Calu3 (cell line): Measurements from ENCODE around the gene FCRL6. TPM values are rescaled to one million over a fixed set of nuclear protein-coding genes. Genes with fewer than 3 reads are reported as not detected.

Experiments used
- BruUV-seq: library from RNA; stranded (reverse); fragments of 400-500 nt; replicated peaks from 2 replicates; lab custom pipeline; 2021; lab: Mats Ljungman, UMichigan
- CTCF ChIA-PET: fragments of 300-600 bp; sonication (Branson Sonifier 250); formaldehyde crosslinking; loops from one replicate; lab custom pipeline; 2022; ENCODE audit warnings: antibody characterized with exemption; lab: Charles Lee
- DNase-seq: peaks from one replicate; pipeline ENCODE4 v3.0.0; 2022
- H3K27ac Mint-ChIP-seq: one replicate; pipeline ENCODE4 v1.8.0; 2022; ENCODE audit warnings: mixed read lengths; ENCODE audit not compliant: unreplicated experiment
- H3K27me3 Mint-ChIP-seq: one replicate; pipeline ENCODE4 v1.8.0; 2022; ENCODE audit warnings: mixed read lengths; ENCODE audit not compliant: unreplicated experiment
- H3K36me3 Mint-ChIP-seq: one replicate; pipeline ENCODE4 v1.8.0; 2022; ENCODE audit warnings: mild to moderate bottlenecking, moderate library complexity, mixed read lengths; ENCODE audit not compliant: insufficient read depth, unreplicated experiment
- H3K4me1 Mint-ChIP-seq: one replicate; pipeline ENCODE4 v1.8.0; 2022; ENCODE audit warnings: mild to moderate bottlenecking, low read depth, mixed read lengths; ENCODE audit not compliant: unreplicated experiment
- H3K4me3 Mint-ChIP-seq: one replicate; pipeline ENCODE4 v1.8.0; 2022; ENCODE audit warnings: mild to moderate bottlenecking, low read depth, moderate library complexity, mixed read lengths; ENCODE audit not compliant: unreplicated experiment
- H3K9me3 Mint-ChIP-seq: one replicate; pipeline ENCODE4 v1.8.0; 2022; ENCODE audit warnings: low read depth, mixed read lengths; ENCODE audit not compliant: unreplicated experiment
- intact Hi-C: fragments of 100-400 bp; cut with micrococcal nuclease; formaldehyde crosslinking; loops from one replicate; pipeline ENCODE4 v1.10.0; 2022; ENCODE audit not compliant: unreplicated experiment
- total RNA-seq: library from RNA; stranded (reverse); gene quantifications from 2 replicates; pipeline ENCODE4 v1.2.3, GENCODE V29; 2022
- TF ChIP-seq, protein P1 (sequence below): fragments of 200-600 bp; IDR thresholded peaks from one replicate; pipeline ENCODE4 v1.8.0; 2022; ENCODE audit warnings: antibody characterized with exemption; ENCODE audit not compliant: unreplicated experiment

Gene FCRL6
- total RNA-seq, 1 experiment from 2014 or later, result not detected

DNA sequence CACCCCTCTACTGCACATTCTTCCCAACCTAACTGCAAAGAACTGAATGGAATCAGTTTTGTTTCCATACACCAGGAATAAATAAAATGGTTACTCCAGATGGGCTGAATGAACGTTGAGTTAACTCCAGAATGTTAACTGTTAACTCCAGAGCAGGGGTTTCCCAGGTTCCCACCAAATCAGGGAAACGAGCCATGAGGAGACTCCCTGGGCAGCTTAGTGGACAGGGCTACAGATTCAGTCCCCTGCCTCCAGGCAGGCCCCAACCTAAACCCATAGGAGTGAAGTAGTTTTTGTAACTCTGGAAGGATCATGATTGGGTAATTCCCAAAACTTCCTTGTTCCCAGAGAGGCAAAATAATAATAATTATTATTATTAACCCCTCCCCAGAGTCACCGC lies 46.2 kb downstream of the FCRL6 start:
- no TSS peak for BruUV-seq
- no peak for DNase-seq
- TF ChIP-seq, protein P1, sequence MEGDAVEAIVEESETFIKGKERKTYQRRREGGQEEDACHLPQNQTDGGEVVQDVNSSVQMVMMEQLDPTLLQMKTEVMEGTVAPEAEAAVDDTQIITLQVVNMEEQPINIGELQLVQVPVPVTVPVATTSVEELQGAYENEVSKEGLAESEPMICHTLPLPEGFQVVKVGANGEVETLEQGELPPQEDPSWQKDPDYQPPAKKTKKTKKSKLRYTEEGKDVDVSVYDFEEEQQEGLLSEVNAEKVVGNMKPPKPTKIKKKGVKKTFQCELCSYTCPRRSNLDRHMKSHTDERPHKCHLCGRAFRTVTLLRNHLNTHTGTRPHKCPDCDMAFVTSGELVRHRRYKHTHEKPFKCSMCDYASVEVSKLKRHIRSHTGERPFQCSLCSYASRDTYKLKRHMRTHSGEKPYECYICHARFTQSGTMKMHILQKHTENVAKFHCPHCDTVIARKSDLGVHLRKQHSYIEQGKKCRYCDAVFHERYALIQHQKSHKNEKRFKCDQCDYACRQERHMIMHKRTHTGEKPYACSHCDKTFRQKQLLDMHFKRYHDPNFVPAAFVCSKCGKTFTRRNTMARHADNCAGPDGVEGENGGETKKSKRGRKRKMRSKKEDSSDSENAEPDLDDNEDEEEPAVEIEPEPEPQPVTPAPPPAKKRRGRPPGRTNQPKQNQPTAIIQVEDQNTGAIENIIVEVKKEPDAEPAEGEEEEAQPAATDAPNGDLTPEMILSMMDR, result no peak
- Mint-ChIP-seq H3K36me3 (no peaks in the 10 kb centered on the region), H3K9me3 (no peaks in the 10 kb centered on the region), H3K27me3 (peaks cover 52% of the 10 kb centered on the region), H3K4me3 (no peak overlapping the region), H3K4me1 (no peaks in the 10 kb centered on the region), H3K27ac (no peak overlapping the region)
- intact Hi-C loops, result no loop called here
- CTCF ChIA-PET, result no interaction called here

GRCh38 chr1:159849626-159850366 lies 47.6 kb downstream of the FCRL6 start:
- H3K27me3 Mint-ChIP-seq, result peaks cover 37% of the 10 kb centered on the region
- H3K4me3 Mint-ChIP-seq, result no peak overlapping the region
- H3K36me3 Mint-ChIP-seq, result peaks cover 9% of the 10 kb centered on the region
- intact Hi-C loops, result no loop called here
- no peaks in the 10 kb centered on the region for H3K9me3 Mint-ChIP-seq
- TF ChIP-seq, protein P1, result no peak
- BruUV-seq, result no TSS peak
- CTCF ChIA-PET, result no interaction called here
- no peak for DNase-seq
- H3K27ac Mint-ChIP-seq, result no peak overlapping the region
- peaks cover 11% of the 10 kb centered on the region for H3K4me1 Mint-ChIP-seq

DNA sequence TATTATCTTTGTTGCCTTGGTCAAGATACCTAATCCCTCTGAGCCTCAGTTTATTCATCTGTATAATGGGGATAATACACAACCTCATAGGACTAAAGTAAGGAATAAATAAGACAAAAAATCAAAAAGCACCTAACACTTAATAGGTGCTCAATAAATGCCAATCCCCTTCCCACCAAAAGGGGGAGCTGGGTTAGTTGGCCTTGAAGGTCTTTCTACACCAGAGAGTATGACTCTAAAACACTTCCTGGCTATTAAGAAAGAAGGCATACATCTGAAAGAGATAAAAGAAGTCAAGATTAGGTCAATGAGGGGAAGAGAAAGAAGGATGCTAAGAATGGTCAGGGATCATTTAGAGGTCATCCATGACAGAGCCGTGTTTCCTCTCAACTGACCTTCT lies 49.2 kb downstream of the FCRL6 start:
- H3K27ac Mint-ChIP-seq, result no peak overlapping the region
- CTCF ChIA-PET, result interaction anchor here (0.5 kb wide), 1 partner anchor 529 kb away, joined by 3 read pairs; no protein-coding TSS in a partner anchor
- no TSS peak for BruUV-seq
- H3K36me3 Mint-ChIP-seq, result peaks cover 13% of the 10 kb centered on the region
- H3K27me3 Mint-ChIP-seq, result peaks cover 21% of the 10 kb centered on the region
- DNase-seq, result no peak
- TF ChIP-seq, protein P1, result peak; percentile 20
- H3K4me1 Mint-ChIP-seq, result peaks cover 11% of the 10 kb centered on the region
- no peaks in the 10 kb centered on the region for H3K9me3 Mint-ChIP-seq
- intact Hi-C loops, result no loop called here
- H3K4me3 Mint-ChIP-seq, result no peak overlapping the region

GRCh38 chr1:159853417-159854115 lies 51.4 kb downstream of the FCRL6 start:
- no TSS peak for BruUV-seq
- Mint-ChIP-seq H3K4me3 (peak overlapping the region; percentile 69), H3K27ac (no peak overlapping the region), H3K4me1 (peaks cover 11% of the 10 kb centered on the region), H3K27me3 (peaks cover 2% of the 10 kb centered on the region), H3K36me3 (peaks cover 13% of the 10 kb centered on the region), H3K9me3 (no peaks in the 10 kb centered on the region)
- TF ChIP-seq, protein P1, result no peak
- no peak for DNase-seq
- intact Hi-C loops, result loop anchor here (2.0 kb wide), 1 partner anchor 37 kb away; no protein-coding TSS in a partner anchor
- CTCF ChIA-PET, result interaction anchor here (0.6 to 1.1 kb wide), 3 partner anchors 26 to 70 kb away, joined by 3 to 4 read pairs (median 3); no protein-coding TSS in a partner anchor
